WTC11 (cell line): Measurements from ENCODE around the gene SLC9A9. TPM values are rescaled to one million over a fixed set of nuclear protein-coding genes. Genes with fewer than 3 reads are reported as not detected.

ENCODE experiments used
- ATAC-seq: fragments of 200-7000 bp; cut with Tn5 transposase; 2 replicates; pipeline ENCODE4 v1.10.0; 2021; ENCODE audit warnings: mild to moderate bottlenecking, moderate library complexity
- CTCF ChIA-PET: fragments of 300-600 bp; sonication (Branson Sonifier 250); formaldehyde crosslinking; loops from one replicate; lab custom pipeline; 2021; ENCODE audit warnings: antibody characterized with exemption; lab: Charles Lee
- POLR2A ChIA-PET: fragments of 350-600 bp; sonication (Branson Sonifier 250); formaldehyde crosslinking; loops from one replicate; lab custom pipeline; 2021; ENCODE audit warnings: antibody characterized with exemption; lab: Charles Lee
- DNase-seq: peaks from one replicate; pipeline ENCODE4 v3.0.0; 2021; ENCODE audit warnings: low spot score
- H3K27ac Mint-ChIP-seq: 2 replicates; pipeline ENCODE4 v1.8.0; 2021; ENCODE audit warnings: mixed read lengths
- H3K27me3 Mint-ChIP-seq: 2 replicates; pipeline ENCODE4 v1.8.0; 2021; ENCODE audit warnings: low read depth, mild to moderate bottlenecking, moderate library complexity, mixed read lengths
- H3K36me3 Mint-ChIP-seq: 2 replicates; pipeline ENCODE4 v1.8.0; 2021; ENCODE audit warnings: mixed read lengths
- H3K4me1 Mint-ChIP-seq: 2 replicates; pipeline ENCODE4 v1.8.0; 2022; ENCODE audit warnings: mixed read lengths
- H3K4me3 Mint-ChIP-seq: 2 replicates; pipeline ENCODE4 v1.8.0; 2021; ENCODE audit warnings: mild to moderate bottlenecking, moderate library complexity, mixed read lengths
- H3K9me3 Mint-ChIP-seq: 2 replicates; pipeline ENCODE4 v1.8.0; 2021; ENCODE audit warnings: mixed read lengths
- AR ChIP-seq: fragments of 250-450 bp; sonication (Bioruptor Pico); IDR thresholded peaks from 2 replicates; pipeline ENCODE4 v1.9.0; 2021; ENCODE audit warnings: mild to moderate bottlenecking
- ATF2 ChIP-seq: sonication (generic); formaldehyde crosslinking; IDR thresholded peaks from 2 replicates; pipeline ENCODE4 v1.8.1; 2022; ENCODE audit warnings: low read depth, missing genetic modification reagents, borderline replicate concordance
- ATF3 ChIP-seq: sonication (generic); formaldehyde crosslinking; conservative IDR thresholded peaks from 2 replicates; pipeline ENCODE4 v1.8.1; 2022; ENCODE audit warnings: mild to moderate bottlenecking, missing genetic modification reagents
- E2F4 ChIP-seq: sonication (generic); formaldehyde crosslinking; IDR thresholded peaks from 2 replicates; pipeline ENCODE4 v1.8.1; 2022; ENCODE audit warnings: low read depth, mild to moderate bottlenecking, moderate library complexity, missing genetic modification reagents, borderline replicate concordance
- ESRRA ChIP-seq: sonication (generic); formaldehyde crosslinking; IDR thresholded peaks from 2 replicates; pipeline ENCODE4 v1.8.1; 2022; ENCODE audit warnings: mild to moderate bottlenecking, missing genetic modification reagents, borderline replicate concordance
- FOXP1 ChIP-seq: sonication (generic); formaldehyde crosslinking; IDR thresholded peaks from 2 replicates; pipeline ENCODE4 v1.8.0; 2022; ENCODE audit warnings: missing genetic modification reagents, mild to moderate bottlenecking, moderate library complexity, borderline replicate concordance
- FOXP4 ChIP-seq: sonication (generic); formaldehyde crosslinking; IDR thresholded peaks from 2 replicates; pipeline ENCODE4 v1.8.0; 2022; ENCODE audit warnings: mild to moderate bottlenecking, missing genetic modification reagents
- IRF2 ChIP-seq: sonication (generic); formaldehyde crosslinking; IDR thresholded peaks from 2 replicates; pipeline ENCODE4 v1.8.0; 2022; ENCODE audit warnings: low read depth, missing genetic modification reagents, borderline replicate concordance
- MLX ChIP-seq: sonication (generic); formaldehyde crosslinking; IDR thresholded peaks from 2 replicates; pipeline ENCODE4 v1.8.1; 2023; ENCODE audit warnings: mild to moderate bottlenecking, missing genetic modification reagents, moderate library complexity
- PRDM15 ChIP-seq: sonication (generic); formaldehyde crosslinking; IDR thresholded peaks from 2 replicates; pipeline ENCODE4 v1.8.0; 2022; ENCODE audit warnings: missing genetic modification reagents
- PRRX2 ChIP-seq: fragments of 250-450 bp; sonication (Bioruptor Pico); IDR thresholded peaks from 2 replicates; pipeline ENCODE4 v1.8.0; 2021; ENCODE audit warnings: mild to moderate bottlenecking
- SOX15 ChIP-seq: fragments of 250-450 bp; sonication (Bioruptor Pico); IDR thresholded peaks from 2 replicates; pipeline ENCODE4 v1.9.0; 2021; ENCODE audit warnings: mild to moderate bottlenecking
- TEAD1 ChIP-seq: sonication (generic); formaldehyde crosslinking; IDR thresholded peaks from 2 replicates; pipeline ENCODE4 v1.8.0; 2022; ENCODE audit warnings: mild to moderate bottlenecking, missing genetic modification reagents
- ZNF425 ChIP-seq: fragments of 250-450 bp; sonication (Bioruptor Pico); conservative IDR thresholded peaks from 2 replicates; pipeline ENCODE4 v1.9.0; 2021; ENCODE audit warnings: mild to moderate bottlenecking
- total RNA-seq: library from RNA; stranded (reverse); gene quantifications from 3 replicates; pipeline ENCODE4 v1.2.3, GENCODE V29; 2021

SLC9A9 gene
- total RNA-seq, 1 experiment from 2014 or later: 1.2 TPM

GRCh38 chr3:143603774-143604173 lies 244.5 kb downstream of the SLC9A9 start:
- Mint-ChIP-seq H3K36me3 (no peaks in the 10 kb centered on the region), H3K4me3 (no peak overlapping the region), H3K4me1 (peaks cover 31% of the 10 kb centered on the region), H3K27ac (no peak overlapping the region), H3K27me3 (no peaks in the 10 kb centered on the region), H3K9me3 (peaks cover 13% of the 10 kb centered on the region)
- DNase-seq: no peak
- TF ChIP-seq E2F4 (CRISPR knock-in tag) (no peak), IRF2 (CRISPR knock-in tag) (no peak), FOXP1 (no peak), ATF3 (CRISPR knock-in tag) (no peak), ESRRA (CRISPR knock-in tag) (no peak), ATF2 (CRISPR knock-in tag) (no peak), MLX (no peak), PRRX2 (CRISPR knock-in tag) (no peak), TEAD1 (CRISPR knock-in tag) (no peak), FOXP4 (CRISPR knock-in tag) (no peak), PRDM15 (no peak), SOX15 (no peak), ZNF425 (CRISPR knock-in tag) (no peak), AR (CRISPR knock-in tag) (no peak)
- ATAC-seq: no peak
- CTCF ChIA-PET: no interaction called here
- POLR2A ChIA-PET: no interaction called here
